Activated naive CD4-positive, alpha-beta T cell (primary cell): ENCODE measurements around the gene DAB2IP.

Experiments
- DNase-seq, 4 experiments: peaks; one replicate each; lab custom pipeline; 2025; lab: John Stamatoyannopoulos, UW

The DAB2IP gene

DNA sequence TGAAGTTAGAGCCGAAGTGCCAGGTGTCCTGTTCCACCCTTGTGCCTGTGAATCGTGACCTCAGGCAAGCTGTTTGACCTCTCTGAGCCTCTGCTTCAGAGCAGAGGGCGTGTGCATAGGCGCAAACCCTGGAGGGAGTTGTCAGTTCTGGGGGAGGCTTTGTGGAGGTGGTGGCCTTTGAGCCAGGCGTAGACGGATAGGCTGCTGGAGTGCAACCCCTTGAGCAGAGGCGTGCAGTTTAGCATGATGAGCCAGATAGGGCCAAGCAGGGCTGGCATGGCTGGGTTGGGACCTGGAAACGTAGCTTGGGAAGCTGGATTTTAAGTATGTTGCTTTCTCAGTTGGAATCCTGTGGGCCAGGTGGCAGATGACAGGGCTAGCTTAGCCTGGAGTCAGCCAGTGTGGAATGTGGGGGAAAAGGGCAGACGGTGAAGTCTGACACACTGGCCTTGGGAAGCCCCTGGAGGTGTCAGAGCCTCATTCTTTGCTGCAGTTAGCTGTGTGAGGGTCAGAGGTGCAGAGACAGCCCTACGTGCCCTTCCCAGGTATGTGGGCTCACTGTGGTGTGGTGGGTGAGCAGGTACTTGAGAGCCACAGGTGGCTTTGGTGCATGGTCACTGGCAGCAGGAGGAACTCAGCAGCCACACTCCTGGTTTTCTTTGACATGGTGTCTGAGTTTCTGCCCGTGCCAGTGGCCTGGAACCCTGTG lies 93.4 kb downstream of the DAB2IP start:
- no peak for DNase-seq

DNA sequence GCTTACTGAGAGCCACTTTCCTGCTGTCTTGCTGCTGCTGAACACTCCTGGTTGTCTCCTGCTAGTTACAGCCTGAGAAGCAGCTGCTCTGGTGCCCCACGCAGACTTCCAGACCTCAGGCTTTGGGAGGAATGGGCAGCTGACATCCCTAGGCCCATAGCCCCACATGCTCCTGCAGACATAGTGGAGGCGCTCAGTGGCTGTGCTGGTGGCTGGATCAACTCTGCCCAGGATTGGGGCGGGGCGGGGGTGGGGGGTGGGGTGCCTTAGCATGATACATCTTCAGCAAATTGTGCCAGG lies 93.9 kb downstream of the DAB2IP start:
- DNase-seq = no peak

DNA sequence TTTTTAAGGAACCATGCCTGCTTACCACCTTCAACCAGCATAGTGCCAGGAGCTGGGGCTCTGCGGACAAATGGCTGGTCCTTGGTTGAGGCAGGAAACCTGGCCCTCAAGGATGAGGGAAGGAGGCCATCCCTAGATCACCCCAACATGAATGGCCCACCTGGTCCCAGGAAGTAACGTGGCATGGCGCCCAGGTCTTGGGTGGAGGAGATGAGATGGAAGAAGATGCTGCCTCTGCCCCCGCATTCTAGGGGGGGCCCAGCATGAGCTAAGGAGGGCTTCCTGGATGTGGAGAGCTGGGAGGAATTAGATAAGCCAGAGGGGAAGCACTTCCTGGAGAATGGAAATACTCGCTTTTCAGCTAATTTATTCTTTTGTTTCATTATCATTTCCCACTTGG lies 95.0 kb downstream of the DAB2IP start:
- no peak for DNase-seq

DNA sequence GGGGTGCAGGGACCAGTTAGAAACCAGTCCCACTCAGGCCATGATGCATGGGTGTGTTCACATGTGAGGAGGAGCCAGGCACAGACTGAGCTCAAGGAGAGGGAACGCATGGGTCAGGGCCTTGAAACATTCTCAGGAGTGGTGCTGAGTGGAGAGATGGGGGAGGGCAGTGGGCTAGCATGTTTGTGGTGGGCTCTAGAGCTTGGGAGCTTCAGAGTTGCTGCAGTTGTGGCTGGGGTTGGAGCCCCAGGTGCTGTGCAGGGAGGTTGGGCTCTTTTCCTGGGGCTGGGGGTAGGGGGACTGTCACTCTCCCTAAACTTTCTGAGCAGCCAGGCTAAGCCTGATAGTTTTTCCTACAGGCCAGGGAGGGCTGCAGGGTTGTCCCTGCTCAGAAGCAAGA lies 95.4 kb downstream of the DAB2IP start:
- DNase-seq = no peak

DNA sequence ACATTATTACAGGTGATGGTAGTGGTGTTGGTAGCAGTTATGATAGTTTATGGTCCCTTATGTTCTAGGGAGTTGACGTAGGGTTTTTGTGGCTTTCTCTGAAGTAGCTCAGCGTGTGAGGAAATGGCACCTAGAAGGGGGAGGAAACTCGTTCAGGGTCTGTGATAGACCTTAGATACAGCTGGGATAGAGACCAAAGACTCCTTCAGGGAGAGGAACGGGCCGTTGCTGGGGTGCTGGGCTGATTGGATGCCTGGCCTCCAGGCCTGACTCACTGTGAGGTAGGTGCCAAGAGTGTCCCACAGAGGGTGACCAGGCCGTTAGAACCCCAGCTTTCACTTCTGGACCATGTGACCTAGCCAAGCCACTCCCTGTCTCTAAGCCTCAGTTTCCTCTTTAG lies 96.6 kb downstream of the DAB2IP start:
- no peak for DNase-seq

DNA sequence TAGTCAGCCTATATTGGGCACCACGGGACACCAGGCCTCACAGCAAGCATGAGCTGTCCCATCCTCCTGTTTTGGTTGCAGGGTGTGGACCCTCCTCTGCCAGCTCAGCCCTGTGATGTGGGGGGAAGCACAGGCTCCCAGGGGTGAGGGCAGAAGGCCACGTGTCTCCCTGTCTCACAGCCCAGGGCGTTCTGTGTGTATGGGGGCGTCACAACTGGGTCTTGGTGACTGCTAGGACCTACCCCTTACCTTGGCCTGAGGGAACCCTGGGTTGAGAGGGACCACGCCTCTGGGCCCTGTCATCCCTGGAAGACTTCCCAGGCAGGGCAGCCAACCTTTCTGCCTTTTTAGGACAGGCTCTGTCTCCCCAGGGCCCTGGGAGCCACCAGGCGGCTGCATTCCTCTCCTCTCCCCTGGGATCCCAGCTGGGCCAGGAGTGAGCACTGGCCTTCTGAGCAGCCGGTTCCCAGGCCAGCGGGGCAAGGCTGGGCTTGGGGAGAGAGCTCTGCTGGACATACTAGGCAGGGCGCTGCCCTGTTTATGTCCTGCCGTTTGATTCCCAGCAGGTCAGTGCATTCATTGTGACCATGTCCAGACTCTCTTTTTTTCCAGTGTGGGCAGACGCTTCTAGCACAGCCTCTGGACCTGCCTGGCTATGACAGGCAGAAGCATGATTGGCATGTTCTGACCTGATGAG lies 97.4 kb downstream of the DAB2IP start:
- no peak for DNase-seq

DNA sequence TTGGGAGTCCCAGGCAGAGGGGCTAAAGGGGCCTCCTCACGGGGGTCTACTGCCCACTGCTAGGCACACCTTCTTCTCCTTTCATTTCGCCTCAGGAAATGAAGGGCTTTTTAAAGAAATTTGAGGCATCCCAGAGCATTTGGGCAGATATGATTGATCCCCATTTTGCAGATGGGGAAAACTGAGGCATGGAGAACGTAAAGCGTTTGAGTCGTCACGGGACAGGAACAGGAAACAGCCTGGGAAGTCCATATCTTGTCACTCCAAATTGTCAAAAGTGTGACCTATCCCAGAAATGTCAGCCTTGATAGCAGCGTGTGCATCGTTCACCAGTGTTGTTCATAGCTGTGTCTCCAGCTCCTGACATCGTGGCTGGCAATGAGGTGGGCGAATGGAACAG lies 98.2 kb downstream of the DAB2IP start:
- DNase-seq = no peak

DNA sequence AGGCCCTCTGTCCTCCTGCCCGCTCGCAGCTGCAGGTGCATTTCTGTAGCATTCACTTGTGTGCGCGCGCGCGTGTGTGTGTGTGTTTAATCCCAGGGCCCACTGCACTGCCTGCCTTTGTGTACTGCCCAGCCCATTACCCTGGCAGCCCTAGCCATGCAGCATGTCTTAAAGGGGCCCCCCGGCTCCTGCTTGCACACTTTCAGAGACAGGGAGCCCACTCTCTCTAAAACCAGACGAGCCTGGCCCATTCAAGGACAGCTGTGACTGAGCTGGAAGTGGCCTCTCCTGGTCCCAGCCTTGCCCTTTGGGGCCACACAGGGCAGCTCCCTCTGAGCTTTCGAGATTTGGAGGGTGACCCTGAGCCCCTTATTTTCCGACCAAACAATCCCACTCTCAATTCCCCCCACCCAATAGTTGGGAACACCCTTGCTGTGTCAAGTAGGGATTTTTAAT lies 98.9 kb downstream of the DAB2IP start:
- no peak for DNase-seq

DNA sequence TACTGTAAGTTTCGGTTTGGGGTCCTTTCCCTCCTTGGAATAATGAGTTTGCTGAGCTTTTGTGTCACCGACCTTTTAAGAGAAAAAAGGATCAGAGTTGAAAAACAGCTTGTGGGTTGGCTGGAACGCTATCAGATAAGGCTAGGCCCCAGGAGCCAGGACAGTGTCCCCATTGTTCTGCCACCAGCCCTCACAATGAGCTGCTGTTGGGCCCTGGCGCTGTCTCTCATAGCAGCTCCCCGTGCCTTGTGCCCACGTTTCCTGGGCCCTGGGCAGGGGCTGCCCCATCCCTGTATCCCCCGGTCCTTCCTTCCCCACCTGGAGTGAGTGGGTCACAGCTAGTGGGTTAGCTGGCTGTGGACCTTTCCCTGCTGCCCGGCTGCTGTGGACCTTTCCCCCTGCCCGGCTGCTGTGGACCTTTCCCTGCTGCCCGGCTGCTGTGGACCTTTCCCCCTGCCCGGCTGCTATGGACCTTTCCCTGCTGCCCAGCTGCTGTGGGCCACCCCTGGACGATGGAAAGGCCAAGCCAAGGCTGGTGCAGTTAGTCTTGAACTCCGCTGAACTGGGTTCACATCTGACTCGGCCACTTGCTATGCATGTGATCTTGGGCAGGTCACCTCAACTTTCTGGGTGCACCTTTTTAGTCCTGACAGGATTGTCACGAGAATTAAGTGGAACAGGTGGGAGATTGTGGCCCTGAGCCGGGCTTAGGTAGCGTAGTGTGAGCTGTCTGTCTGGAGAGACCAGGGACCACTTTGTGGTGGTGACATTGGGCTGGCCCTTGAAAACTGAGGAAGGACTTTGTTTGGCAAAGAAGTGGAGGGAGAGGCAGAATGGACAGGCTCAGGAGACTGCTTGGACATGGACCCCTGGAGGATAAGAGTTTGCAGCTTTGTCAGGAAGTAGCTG lies 99.5 kb downstream of the DAB2IP start:
- DNase-seq = no peak

DNA sequence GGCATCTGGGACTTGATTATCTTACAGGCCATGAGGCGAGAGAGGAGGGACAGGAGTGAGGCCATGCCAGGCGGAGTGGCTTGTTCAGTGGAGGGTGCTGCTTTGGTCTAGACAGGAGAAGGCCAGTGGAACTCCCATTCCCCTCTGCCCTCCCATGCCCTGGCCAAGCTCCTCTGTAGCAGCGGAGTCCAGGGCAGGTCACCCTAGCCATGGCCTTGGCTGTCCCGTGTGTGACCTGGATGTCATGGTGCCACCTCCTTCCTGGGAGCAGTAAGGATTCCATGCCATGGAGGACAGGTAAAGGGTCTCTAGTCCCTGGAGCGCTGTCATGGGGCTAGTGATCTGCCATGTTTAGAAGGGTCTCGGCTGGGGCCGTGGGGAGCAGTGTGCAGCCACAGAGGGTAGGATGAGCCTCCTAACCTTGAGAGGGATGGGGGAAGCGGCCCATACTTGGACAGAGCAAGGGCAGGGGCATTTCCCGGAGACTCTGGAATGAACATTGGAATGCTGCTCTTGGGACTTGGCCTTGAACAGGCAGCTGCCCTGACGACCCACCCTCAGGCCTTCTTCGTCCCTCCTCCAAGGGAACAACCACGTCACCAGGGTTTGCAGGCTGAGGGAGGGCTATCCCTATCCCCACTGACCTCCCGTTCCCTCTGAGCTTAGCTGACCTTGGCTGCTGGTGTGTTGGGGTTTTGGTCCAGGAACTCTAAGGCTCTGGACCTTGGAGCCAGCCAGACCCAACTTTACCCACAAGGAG lies 100.4 kb downstream of the DAB2IP start:
- no peak for DNase-seq

DNA sequence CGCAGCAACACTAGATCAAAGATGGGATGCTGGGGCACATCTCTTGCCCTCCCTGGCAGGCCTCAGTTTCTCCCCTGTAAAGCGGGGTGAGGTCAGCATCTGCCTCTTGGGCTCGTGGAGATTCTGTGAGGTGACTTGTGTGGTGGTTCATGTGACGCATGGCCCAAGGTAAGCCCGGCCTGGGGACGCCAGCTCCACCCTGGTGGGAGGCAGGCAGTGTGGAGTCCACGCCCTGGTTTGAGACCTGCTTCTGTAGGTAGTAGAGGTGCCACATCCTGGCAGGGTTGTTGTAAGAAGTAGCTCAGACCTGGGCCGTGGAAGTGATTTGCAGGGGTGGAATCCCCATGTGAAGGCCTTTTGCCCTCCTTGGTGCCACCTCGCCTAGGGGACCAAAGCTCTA lies 101.5 kb downstream of the DAB2IP start:
- no peak for DNase-seq

DNA sequence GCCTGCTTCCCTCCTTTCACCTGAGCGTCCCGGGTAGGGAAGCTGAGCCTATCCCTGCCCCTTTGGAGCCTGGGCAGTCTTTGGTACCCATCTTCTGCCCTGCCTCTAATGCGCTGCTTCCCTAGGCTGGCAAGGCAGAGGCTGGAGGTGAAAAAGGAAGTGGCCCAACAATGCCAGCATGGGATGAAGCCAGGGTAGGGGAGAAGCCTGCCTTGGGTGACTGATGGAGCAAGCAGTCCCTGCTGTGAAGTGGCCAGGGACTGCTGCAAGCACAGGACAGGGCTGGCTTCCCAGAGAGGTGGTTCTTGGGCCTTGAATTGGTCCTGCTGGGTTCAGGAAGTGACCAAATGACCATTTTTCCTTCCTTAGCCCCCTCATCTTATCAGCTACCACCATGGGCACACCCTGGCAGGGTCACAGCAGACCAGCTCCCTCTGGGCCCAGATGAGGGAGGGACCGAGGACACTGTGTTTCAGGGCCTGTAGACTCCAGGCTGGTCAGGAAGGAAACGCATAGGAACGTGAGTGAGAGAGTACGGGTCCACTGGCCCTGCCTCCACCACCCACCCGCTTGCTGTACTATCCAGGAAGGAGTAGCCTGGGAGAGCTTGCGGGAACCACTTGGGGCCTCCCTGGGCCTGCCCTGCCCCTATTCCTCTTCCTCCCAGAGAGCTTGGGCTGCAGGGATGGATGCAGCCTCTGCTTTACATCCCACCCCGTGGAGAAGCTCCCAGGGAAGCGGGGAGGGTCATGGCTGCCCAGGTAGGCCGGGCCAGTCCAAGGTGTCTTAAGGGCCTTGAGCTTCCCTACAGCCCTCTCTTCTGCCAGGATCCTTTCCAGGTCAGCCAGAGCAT lies 102.6 kb downstream of the DAB2IP start:
- no peak for DNase-seq

DNA sequence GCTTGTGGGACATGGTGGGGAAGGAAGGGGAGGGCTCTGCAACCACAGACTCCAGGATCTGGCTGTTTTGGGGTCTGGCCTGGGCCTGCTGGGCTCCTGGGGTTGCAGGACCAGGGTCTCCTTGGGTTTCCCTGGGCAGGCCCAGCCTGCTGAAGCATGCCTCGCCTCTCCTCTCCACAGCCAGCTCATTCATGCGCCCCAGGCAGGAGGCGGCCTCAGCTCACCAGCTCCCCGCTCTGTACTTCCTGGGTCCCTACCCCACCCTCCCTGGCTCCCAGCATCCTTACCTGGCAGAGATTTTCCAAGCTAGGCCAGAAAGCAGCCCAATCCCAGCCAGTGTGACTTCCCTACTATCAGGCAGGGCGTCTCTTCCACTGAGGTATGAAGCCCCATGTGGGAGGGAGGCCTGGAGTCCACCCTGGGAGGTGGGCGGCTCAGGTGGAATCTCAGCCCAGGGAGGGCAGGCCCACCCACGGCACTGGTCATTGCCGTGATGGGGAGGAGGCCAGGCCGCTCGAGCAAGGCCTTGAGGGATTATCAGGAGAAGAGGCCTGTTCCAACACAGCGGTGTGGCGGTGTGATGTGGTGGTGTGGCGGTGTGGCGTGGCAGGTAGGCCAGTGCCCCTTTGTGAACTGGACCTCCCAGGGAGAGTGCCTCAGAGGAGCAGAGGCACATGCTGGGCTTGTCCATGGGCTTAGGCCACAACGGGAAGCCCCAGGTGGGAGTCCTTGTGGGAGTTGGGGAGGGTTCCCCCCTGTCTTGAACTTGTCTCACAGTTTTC lies 103.4 kb downstream of the DAB2IP start:
- DNase-seq = no peak

DNA sequence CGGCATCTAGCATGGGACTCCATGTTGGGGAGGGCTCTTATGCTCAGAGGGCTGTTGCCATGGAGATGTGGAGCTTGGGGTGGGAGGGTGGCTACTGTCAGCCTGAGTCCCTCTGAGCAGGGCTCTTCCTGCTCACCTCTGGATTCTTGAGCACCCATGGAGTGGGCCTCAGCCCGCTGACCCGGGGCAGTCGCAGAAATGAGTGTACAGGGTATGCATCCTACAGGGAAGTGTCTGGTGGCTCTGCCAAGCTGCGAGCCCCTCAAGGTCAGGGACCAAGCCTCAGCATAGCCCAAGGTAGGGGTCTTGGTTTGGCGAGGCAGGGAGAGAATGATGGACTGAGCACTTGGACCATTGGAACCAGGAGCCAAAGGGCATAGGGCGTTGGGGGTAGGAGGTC lies 104.1 kb downstream of the DAB2IP start:
- no peak for DNase-seq

DNA sequence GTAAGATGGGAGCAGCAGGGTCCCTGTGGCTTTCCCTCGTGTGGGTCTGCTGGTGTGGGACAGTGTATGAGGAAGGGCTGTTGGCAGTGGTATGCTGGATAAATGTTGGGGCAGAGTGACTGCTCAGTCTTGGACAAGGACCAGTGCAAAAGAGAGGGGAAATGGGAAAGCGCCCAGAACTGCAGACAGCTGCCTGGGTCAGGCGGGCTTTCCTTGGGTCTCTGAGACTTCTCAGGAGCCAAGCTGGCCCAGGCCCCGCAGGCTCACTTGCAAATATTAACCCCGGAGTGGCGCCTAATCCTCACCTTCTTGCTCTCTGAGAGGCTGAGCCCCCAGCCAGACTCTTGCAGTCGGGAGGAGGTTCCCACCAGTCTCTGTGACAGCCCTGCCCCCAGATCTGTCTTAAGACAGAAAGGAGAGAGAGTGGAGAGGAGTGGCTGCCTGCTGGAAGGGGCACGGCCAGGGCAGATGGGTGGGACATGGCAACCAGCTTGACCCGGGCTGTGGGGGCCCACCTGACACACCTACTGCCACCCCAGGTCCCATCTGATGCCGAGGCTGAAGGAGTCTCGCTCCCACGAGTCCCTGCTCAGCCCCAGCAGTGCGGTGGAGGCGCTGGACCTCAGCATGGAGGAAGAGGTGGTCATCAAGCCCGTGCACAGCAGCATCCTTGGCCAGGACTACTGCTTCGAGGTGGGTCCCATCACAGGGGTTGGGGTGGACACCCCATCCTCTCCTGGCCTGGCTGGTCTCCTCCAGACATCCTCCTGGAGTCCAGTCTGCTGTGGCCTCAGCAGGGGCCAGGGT lies 105.2 kb downstream of the DAB2IP start:
- DNase-seq = no peak

DNA sequence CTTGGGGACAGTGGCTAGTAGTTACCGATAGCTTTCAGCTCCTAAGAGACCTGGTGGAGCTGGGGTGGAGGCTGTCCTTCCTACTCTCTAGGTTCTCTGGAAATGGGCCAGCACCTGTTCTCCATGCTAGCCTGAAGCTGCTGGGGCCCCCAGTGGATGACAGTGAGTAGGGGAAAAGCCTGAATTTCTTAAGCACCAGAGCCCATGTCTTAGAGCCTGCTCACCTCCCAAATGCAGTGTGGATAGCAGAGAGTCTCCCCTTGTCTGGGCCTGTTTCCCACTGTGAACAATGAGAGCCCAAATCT lies 105.8 kb downstream of the DAB2IP start:
- no peak for DNase-seq

DNA sequence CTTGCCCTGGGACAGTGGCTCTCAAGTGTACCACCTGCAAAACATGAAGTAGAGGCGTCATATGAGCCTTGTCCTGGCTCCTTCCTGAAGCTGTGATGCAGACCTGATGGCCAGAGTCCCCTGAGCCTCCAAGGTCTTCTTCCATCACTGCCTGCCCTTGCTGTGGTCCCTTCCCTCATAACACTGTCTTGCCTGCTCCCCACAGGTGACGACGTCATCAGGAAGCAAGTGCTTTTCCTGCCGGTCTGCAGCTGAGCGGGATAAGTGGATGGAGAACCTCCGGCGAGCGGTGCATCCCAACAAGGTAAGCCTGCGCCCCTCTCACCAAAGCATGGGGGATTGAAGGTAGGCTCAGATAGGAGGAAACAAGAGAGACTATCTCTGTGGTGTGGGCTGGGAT lies 107.3 kb downstream of the DAB2IP start:
- no peak for DNase-seq

DNA sequence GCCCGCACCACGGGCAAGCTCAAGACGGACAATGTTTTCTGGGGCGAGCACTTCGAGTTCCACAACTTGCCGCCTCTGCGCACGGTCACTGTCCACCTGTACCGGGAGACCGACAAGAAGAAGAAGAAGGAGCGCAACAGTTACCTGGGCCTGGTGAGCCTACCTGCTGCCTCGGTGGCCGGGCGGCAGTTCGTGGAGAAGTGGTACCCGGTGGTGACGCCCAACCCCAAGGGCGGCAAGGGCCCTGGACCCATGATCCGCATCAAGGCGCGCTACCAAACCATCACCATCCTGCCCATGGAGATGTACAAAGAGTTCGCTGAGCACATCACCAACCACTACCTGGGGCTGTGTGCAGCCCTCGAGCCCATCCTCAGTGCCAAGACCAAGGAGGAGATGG lies 108.6 kb downstream of the DAB2IP start:
- DNase-seq = no peak

DNA sequence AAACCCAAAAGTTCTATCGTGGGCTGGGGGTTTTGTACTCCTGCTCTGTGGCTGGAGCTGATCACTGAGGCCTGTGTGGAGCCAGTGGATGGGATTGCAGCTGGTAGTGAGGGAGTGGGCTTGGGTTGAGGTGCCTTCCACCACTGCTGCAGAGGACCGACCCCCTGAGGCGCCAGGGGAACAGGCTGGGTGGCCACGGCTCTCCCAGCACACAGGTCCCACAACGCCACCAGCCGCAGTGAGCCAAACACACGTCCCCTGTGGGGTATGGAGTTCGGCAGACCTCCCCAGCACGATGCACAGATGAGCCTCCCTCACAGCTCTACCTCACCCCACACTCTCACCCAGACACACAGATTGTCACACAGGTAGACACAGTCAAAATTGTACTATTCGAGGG lies 109.1 kb downstream of the DAB2IP start:
- DNase-seq = no peak

DNA sequence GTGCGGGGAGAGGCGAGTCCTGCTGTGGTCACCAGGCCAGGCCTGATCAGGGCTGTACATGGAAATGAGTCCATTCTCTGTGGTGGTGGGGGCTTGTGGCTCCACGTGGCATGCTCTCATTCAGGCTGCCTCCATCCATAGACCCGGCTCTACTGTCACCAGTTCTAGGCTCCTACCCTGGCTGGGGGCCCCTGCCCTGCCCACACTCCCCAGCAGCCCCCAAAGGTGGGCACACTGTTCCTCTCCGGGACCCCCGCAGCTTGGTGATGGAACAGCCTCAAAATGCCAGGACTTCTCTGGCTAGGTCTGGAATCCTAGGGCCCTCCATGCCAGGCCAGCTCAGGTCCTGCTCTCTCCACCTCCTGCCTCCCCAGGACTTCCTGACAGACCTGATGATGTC lies 111.7 kb downstream of the DAB2IP start:
- no peak for DNase-seq
